Measurements from ENCODE around the gene RSPO3.

DNA sequence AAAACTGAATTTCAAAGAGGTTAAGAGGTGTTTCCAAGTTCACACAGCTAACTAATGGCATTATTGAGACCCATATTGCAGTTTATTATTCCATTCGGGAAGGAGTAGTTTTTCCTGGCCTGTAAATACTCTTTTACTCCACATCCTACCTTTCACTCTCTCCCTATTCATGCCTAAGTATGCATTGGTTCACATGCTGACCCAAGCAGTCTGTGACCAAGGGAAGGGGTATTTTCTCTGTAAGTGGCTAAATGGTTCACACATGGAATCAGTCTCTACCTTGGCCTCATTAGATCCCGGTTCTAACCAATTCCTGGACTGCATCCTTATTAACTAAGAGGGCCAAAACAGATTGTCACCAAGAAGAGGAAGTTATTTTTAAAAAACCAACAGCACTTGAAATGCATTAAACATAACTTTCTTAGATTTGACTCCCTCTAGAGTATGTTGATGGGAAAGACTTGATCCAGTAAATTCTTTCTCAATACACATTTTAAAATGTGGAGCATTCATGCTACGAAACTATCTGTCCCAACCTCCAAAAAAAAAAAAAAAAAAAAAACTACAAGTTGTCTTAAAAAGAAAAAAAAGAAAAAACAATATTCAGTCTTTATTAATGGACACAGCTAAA lies 17.8 kb upstream of the RSPO3 start:
- TF ChIP-seq, protein P1, sequence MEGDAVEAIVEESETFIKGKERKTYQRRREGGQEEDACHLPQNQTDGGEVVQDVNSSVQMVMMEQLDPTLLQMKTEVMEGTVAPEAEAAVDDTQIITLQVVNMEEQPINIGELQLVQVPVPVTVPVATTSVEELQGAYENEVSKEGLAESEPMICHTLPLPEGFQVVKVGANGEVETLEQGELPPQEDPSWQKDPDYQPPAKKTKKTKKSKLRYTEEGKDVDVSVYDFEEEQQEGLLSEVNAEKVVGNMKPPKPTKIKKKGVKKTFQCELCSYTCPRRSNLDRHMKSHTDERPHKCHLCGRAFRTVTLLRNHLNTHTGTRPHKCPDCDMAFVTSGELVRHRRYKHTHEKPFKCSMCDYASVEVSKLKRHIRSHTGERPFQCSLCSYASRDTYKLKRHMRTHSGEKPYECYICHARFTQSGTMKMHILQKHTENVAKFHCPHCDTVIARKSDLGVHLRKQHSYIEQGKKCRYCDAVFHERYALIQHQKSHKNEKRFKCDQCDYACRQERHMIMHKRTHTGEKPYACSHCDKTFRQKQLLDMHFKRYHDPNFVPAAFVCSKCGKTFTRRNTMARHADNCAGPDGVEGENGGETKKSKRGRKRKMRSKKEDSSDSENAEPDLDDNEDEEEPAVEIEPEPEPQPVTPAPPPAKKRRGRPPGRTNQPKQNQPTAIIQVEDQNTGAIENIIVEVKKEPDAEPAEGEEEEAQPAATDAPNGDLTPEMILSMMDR (IDR thresholded peaks at IDR 0.05; ENCODE audit: low read length), result peak; percentile 30; the same call in 1 of the 2 replicates
- TF ChIP-seq EZH2 (IDR thresholded peaks at IDR 0.05; ENCODE audit: borderline replicate concordance, low read length), result no peak
